ENCODE results near the gene SMLR1.
A peak's percentile ranks its signal among the peaks of the same experiment; 100 is the strongest.

SMLR1 gene

DNA sequence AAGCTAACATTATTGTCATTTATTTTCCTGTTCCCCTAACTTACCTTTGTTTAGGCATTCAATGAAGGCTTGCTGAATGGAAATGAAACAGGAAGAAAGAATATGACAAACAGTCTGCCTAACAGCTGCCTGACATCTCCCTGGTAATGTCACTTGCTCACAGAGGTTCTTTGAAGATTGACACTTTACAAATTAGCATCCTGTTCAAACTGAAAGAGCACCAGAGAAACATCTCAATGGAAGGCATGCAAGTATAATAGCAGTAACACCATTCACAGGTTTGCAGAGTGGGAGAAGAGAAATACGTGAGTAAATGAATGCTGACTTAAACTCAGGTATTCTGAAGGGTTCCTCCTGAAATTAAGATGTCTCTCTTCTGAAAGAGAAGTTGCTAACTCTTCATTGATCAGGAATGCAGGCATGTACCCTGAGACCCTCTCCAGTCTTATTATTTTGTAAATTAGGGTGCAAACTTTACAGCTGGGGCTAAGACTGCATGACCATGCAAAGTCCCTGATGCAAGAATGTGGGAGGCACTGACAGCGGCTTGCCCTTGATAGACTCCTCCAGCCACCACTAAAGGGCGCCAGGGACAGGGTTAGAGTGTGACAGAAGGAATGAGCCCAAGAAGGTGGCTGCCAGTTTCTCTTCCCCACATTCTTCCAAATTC is 1.3 kb upstream of the SMLR1 start:
- no peak for DNase-seq

GRCh38 chr6:130826442-130827246 is 562 bp upstream of the SMLR1 start:
- DNase-seq = no peak

DNA sequence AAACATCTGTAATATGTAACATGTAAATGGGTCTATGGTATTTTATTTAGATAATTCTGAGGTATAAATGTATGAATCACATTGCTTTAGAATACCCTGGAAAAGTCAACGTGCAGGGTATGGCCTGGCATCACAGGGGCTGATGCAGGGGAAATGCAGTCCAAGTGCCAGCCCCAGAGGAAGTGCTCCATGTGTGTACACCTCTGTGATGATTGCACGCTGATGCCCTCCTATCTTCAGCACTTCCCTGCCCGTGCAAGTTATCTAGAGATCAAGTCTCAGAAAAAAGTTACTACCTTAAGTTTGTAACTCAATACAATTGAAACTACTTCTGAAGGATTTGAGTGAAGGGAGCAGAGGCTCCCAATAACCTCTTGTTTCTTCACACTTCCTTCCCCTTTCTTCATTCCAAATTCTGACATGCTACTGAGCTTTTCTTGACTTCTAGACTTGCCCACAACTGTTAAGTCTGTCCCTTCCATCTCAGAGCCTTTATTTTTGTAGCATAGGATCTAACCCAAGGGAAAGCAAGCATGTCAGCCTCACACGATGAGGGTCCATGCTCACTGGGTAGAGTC is 2.2 kb downstream of the SMLR1 start:
- no peak for DNase-seq

DNA sequence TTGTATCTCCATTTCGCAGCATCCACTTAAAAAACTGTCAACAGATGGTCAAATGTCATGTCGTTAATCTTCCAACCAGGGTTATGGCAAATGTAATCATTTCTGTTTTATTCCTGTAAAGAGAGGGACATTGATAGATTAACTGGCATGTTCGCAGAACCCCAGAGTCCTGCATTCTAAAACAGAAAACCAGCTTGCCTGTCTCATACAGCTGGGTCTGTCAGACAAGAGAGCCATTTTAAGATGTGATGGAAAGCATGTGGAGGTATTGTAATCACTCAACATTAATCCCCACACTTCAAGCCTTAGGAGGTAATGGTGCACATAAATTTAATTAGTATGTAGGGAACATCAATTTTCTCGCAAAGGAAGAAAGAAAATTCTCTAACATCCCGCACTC is 4.4 kb downstream of the SMLR1 start:
- DNase-seq = no peak

DNA sequence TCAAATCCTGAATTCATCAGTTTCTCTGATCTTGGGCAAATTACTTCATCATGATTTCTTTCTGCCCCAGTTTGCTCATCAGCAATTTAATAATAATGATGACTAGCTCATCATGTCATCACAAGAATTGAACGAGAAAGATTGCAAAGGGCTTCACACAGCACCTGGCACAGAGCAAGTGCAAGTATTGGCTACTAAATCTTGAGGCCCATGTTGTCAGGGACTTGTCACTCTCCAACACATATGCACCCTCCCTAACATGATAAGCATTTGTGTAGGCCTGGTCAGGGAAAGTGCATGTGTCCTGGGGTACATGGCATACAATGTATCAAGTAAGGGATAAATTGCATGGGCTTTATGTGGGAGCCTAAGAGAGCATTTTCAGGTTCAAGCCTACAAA is 6.4 kb downstream of the SMLR1 start:
- no peak for DNase-seq

DNA sequence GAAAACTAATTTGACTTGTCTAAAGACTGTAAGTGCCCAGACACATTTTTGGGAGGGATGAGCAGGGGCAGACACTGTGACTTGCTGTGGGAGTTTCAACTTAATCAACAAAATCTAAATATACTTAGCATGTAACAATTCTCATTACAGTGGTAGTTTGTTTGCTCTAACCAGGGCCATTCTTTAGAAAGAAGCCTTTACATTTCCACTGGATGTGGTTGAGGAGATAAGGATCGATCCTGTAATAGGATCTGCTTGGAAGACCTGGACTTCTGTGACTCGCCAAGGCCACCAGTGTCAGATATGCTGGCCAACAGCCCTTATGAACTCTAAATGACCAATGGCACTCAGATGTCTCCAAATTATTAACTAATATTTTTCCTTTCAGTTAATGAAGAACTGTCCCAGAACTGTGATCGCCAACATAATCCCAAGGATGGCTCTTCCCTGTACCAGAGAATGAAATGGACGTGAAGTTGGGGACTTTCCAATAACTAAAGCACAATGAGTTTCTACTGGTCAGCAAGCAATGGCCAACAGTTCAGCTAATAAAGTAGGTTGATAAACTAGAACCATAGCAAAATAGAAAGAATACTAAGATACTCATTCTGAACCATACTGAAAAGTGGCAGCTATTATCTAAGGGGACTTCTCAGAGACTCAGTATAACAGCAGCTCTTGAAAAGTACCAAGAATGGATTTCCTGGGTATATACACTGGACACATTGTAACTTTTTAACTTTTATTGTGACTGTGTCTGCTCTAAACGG is 7.5 kb downstream of the SMLR1 start:
- no peak for DNase-seq

- DNase-seq = no peak
Measured at GRCh38 chr6:130836055-130836640, 8.9 kb downstream of the SMLR1 start.

GRCh38 chr6:130837067-130837466 is 9.9 kb downstream of the SMLR1 start:
- DNase-seq = no peak

DNA sequence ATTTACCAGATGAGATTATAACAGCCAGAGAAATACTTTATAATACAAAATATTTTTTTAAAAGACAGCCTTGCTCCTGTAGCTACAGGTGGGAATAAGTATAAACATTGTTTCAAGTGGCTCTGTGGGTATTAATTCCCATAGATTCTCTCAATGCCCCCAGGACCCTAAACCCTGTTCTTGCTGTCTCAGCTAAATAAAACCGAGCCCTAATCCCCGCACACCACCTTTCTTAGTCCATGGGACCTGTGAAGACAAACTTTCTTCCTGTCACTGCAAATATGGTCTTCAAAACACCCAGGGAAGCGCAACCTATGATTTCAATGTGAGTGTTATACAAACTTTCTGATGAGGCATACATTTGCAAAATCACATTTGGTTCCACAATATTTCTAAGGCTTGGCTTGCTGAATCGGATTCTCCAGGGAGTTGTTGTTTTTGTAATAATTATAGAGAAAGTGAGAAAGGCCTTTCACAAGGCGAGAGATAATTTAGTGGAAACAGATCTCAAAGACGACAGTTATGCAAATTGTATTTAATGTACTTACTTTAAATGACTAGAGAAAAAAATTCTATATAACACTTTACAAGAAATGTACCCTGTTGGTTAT is 11.1 kb downstream of the SMLR1 start:
- no peak for DNase-seq

GRCh38 chr6:130838951-130839350 is 11.7 kb downstream of the SMLR1 start:
- no peak for DNase-seq

DNA sequence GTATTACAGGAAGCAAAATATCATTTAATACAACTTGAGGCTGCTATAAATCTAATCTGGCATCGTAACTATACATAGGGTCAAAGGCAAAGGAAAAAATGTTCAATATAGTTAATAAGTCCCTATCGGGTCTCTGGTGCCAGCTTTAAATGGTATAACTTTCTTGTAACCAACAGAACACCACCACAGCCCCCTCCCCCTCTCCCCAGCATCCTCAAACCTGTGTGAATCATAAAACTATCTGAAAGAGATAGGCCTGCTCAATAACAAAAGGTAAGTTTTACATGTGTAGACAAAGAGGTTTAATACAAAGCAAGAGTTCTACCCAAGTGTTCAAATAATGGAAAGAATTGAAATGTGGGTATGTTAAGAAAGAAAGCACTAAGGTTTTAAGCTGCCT is 12.2 kb downstream of the SMLR1 start:
- no peak for DNase-seq

GRCh38 chr6:130840050-130840449 is 12.8 kb downstream of the SMLR1 start:
- no peak for DNase-seq

DNA sequence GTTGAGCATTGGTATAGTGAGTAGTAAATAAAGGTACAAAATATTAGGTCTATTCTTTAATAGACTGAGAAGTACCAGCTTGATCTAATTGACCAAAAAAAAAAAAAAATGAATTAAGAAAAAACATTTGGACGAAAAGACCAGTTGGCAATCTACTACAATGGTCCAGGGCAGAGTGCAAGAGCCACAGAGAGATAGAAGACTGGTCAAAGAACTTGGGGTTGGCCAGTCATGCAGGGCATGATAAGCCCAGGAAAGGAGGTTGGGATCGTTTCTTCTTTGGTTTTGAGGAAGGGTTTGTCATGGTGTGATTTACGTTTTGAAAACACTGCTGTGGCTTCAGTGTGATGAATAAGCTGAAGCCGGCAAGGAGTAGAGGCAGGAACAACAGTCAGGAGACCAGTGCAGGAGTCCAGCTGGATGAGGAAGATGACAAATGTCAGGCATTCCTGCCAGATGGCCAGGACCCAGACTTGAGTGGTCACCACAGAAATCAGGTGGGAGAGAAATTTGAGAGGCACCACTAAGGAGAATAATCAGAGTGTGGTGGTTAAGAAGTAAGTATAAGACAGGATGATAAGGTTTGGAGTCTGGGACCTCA is 14.0 kb downstream of the SMLR1 start:
- no peak for DNase-seq

- DNase-seq = peak; percentile 73
Measured at GRCh38 chr6:130843575-130844320, 16.5 kb downstream of the SMLR1 start.

DNA sequence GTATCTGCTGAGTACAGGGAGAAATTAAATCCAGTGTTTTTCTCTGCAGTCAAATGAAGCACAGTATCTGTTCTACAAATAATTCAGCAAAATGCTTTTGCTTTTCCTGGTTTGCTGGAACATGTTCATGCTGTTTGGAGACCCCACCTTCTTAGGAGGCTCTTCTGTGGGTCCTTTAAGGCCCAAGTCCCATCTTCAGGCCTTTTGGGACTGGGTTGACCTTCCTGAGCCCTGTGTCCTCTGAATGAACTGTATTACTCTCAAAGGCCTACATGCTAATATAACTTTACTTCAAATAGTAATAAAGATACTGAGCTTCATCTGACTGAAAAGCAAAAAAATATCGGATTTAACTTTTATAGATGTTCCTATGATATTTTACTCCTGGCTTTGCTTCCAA is 19.3 kb downstream of the SMLR1 start:
- DNase-seq = no peak

DNA sequence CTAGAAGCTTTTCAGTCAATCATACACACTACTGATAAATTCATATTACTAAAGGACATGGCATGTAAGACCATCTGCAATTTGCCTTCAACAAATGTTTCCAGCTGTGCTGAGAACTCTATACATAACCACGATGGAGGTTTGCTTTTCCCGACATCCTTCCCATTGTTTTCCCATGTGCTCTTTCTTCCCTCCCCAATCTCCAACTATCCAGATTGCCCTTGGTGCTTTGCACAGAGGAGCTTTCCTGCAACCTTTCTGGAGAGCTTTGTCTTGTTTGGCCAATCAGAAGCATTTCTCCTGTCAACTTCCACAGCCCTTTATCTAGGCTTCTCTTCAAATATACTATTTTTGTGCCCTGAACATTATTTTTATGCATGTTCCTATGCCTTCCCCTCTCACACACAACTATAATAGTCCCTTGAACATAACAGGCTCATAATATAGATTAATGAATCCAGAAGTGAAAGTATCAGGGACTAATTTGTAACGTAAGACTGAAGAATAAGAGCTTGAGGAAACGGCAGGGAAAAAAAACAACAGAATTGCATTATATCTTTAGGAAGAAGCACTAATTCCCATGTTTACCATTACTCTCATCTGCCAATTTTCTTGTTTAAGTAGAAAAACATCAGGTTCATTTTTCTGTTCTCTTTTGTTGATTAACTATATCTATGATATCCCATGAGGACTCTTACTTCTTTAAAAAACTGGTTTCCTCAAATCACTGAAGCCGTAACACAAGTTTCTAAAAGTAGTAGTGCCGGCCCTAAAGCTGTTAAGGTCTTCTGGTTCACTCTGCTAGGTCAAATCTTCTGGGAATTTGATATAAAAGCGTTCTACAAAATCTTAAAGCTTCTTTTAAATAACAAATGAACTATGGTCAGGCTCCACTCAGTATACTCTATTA is 20.1 kb downstream of the SMLR1 start:
- DNase-seq = no peak

DNA sequence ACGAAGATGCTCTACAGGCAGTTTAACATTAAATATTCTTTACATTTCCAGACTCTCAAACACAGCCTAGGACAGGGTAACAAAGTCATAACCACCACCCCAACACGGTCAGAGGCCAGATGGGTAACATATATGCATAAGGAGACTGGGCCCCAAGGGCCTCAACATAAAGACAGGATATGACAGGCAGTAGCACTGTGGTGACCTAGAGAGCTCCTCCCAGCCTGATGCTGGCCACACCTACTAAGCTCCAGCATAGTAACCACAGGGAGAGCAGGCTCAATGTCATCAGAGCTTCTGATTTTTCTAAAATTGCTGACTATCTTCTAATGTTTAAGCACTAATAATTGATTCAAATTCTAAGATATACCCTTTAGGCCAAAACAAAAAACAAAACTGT is 21.7 kb downstream of the SMLR1 start:
- peak; percentile 27 for DNase-seq

- DNase-seq = no peak
Measured at GRCh38 chr6:130849594-130849993, 22.4 kb downstream of the SMLR1 start.

DNA sequence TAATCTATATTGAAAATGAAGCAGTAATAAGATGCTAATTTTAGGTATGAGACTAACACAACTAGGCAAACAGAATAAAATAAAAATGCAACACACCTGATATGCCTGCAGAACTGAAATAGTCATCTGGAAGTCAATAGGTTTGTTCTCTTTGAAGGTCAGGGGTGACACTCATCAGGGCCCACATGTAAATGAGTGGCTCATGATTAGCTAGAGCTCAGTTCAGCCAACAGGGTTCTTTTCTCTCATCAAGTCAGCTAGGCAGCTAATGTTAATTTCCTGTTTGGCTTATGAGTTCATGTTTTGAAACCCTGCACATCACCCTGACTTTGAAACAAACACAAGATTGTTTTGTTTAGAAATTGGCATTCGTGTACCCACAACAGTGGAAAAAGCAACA is 23.8 kb downstream of the SMLR1 start:
- no peak for DNase-seq

- DNase-seq = no peak
Measured at GRCh38 chr6:130852844-130853554, 25.8 kb downstream of the SMLR1 start.
